Measurements from ENCODE around the gene TRMT1L.
A peak's percentile ranks its signal among the peaks of the same experiment; 100 is the strongest.
"Not testable (repeated sequence)": the region's sequence is repeated elsewhere in the genome, so short reads cannot be mapped to it uniquely, and the experiment has no call there.

The TRMT1L gene

GRCh38 chr1:185156854-185157598 is at the start of gene TRMT1L, which contains the start of gene SWT1:
TSS of gene TRMT1L (minus strand) at chr1:185156953. CDS start at chr1:185156712, 241 bp downstream.
TSS of gene SWT1 (plus strand) at chr1:185157167. CDS start at chr1:185160842, 3,675 bp downstream.
- DNase-seq: peak; percentile 99

GRCh38 chr1:185200889-185201288 is 44.1 kb upstream of the TRMT1L start:
- no peak for DNase-seq

- DNase-seq: not testable (repeated sequence)
Measured at GRCh38 chr1:185198712-185199111, 42.0 kb upstream of the TRMT1L start.

- DNase-seq: no peak
Measured at GRCh38 chr1:185193756-185194155, 37.0 kb upstream of the TRMT1L start.

- DNase-seq: peak; percentile 66
Measured at GRCh38 chr1:185170291-185170848, 13.6 kb upstream of the TRMT1L start.

- no peak for DNase-seq
Measured at GRCh38 chr1:185166106-185166505, 9.4 kb upstream of the TRMT1L start.

- DNase-seq: no peak
Measured at GRCh38 chr1:185162491-185162890, 5.7 kb upstream of the TRMT1L start.

- DNase-seq: no peak
Measured at GRCh38 chr1:185159966-185160365, 3.2 kb upstream of the TRMT1L start.

GRCh38 chr1:185158800-185159199 is 2.0 kb upstream of the TRMT1L start:
- no peak for DNase-seq

GRCh38 chr1:185157599-185158412 is 1.1 kb upstream of the TRMT1L start:
- no peak for DNase-seq

GRCh38 chr1:185156288-185156853 is 382 bp downstream of the TRMT1L start:
- no peak for DNase-seq

- peak; percentile 51 for DNase-seq
Measured at GRCh38 chr1:185155600-185156287, 1.0 kb downstream of the TRMT1L start.

GRCh38 chr1:185154912-185155513 is 1.7 kb downstream of the TRMT1L start:
- DNase-seq: no peak

GRCh38 chr1:185152187-185152767 is 4.5 kb downstream of the TRMT1L start:
- no peak for DNase-seq

GRCh38 chr1:185151215-185151614 is 5.5 kb downstream of the TRMT1L start:
- no peak for DNase-seq

GRCh38 chr1:185144233-185144632 is 12.5 kb downstream of the TRMT1L start:
- DNase-seq: no peak

GRCh38 chr1:185139246-185139645 is 17.5 kb downstream of the TRMT1L start:
- no peak for DNase-seq

GRCh38 chr1:185137896-185138545 is 18.7 kb downstream of the TRMT1L start:
- DNase-seq: no peak

GRCh38 chr1:185132534-185132933 is 24.2 kb downstream of the TRMT1L start:
- no peak for DNase-seq

GRCh38 chr1:185129708-185130107 is 27.0 kb downstream of the TRMT1L start:
- DNase-seq: no peak

- DNase-seq: no peak
Measured at GRCh38 chr1:185112356-185112755, 44.4 kb downstream of the TRMT1L start.
